IPS-11a (cell line): ENCODE data around the gene IL17REL.
A peak's percentile ranks its signal among the peaks of the same experiment; 100 is the strongest.

ENCODE experiments used
- H3K4me3 ChIP-seq: one replicate; pipeline ENCODE4 v1.5.1; 2013; ENCODE audit warnings: low read depth, low read length, control low read depth

Gene IL17REL

DNA sequence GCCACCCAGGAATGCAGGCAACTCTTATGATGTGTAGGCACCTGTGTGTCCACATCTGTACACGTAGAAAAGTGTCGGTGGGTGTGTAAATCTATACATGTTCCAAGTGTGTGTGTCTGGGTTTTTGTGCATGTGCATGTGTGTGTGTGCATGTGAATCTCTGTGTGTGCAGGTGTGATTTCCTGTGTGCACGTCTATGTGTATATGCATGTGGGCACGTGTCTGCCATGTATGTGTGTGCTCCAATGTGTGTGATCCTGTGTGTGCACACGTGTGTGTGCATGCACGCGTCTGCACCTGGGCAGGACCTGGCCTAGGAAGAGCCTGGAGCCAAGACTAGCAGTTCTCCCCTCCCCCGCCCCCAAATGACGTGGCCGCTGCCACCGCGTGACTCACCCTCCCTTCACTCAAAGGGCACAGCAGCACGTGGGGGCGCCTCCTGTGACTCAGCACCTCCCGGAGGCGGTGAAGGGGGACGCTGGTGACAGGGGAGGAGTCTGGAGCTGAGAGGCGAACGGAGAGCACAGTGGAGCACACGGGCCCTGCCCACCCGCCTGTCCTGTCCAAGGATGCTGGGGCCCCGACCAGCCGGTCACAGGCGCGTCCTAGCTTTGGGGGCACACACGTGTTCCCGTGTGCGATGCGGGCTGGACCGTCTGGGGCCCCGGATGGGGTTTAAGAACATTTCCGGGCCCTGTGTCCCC lies 41.9 kb downstream of the IL17REL start:
- peak overlapping the region; percentile 4 for H3K4me3 ChIP-seq

DNA sequence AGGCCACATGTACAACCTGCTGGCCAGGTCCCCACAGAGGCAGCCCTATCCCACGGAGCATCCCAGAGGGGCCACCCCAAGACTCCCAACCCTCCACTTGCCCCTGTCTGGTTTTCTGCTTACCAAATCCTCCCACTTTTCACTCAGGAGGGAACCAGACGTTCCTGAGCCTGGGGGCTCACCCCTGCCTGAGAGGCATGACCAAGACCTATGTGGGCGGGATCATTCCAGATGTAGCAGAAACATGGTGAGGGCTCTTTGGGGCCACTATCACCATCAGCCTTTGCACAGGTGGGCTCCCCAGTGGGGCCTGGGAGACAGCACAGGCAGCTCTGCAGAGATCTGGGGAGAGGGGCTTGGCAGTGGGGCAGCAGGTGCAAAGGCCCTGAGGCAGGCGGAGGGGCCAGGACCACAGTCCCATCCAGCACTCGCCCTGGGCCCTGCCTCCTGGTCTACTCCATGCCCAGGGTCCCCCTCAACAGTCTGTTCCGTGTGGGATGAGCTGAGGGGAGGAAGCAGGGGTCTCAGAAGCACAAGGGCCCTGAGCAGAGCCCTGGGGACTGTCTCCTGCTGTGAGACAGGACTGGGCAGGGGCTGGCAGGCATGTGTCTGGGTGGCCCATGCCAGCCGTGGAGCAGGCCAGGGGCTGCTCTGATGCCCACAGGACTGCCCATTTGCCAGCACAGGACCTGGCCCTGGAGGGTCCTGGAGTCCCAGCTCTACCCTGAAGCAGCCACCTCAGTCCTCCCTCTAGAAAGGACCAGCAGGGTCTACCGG lies 42.6 kb downstream of the IL17REL start:
- no peak overlapping the region for H3K4me3 ChIP-seq

DNA sequence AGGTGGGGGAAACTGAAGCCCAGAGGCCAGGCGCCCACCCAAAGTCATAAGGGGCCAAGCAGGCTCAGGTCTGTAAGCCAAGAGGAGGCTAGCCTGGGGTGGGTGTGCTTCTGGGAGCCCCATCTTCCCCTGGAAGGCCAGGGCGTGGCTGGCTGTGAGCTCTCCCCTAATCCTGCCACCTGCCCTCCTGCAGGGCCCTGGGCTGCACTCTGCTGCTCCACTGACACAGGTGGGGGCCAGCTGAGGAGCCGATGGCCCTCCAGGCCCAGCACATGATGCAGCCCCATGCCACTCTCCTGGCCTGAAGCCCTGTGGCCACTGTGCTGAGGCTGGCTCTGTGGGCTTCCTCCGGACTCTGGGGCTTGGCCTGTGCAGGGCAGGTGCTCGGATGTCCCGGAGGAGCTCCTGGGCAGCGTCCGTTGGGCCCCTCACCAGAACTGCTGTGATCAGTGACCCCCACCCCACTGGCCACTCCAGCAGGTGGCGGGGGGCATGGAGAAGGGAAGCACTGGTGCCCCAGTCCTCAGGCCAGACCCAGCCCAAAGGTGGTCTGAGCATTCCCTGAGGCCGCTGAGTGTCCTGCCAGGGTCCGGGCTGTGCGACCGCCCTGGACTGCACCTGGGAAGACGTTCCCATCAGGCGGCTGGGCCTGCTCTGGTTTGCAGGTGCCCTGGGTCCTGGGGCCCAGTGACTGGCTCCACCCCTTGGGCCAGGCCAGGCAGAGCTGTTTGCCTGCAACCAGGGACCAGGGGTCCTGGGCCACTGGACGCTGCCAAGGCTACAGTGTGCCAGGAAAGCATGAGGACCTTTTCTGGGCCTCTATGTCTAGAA lies 43.5 kb downstream of the IL17REL start:
- no peak overlapping the region for H3K4me3 ChIP-seq

DNA sequence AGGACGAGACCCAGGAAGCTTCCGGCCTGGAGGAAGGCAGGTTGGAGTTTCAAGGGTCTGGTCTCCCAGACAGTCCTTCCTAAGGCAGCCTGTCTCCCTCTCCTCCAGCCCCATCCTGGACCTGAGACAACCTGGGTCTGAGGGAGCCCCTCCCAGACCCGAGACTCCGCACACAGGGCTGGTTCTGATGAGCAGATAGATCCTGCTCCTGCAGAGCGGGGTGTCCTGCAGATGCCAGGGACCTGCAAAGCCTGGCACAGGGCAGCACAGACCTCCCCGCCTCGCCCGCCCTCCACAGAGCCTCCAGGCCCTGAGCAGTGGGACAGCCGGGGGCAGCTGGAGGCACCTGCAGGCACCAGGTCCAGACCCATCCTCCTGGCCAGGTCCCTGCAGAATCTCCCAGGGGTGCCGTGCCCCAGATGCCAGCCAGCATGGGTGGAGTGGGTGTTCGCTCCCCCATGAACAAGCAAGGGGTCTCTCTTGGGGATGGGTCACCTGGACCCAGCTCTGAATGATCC lies 44.2 kb downstream of the IL17REL start:
- no peak overlapping the region for H3K4me3 ChIP-seq

DNA sequence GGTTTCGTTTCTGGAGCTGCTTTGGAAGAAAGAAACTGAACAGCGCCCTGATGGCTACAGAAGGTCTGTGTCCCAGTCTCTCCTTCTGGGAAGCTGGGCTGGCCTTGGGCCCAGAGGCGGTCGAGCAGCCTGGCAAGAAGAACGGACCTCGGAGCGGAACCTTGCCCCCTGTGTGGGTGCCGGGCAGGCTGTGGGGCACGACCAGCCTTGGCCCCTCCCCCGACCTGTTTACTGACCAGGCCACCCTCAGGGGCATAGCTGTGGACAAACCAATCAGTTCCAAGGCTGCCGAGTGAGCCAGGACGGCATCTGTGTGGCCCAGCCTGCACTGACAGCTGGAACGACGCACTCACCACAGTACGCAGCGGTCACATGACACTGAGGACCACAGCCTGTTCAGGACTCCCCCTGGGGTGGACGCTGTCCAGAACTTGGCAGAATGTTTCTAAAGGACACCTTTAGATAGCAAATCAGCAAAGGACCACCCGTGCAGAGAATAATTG lies 44.8 kb downstream of the IL17REL start:
- H3K4me3 ChIP-seq = no peak overlapping the region

DNA sequence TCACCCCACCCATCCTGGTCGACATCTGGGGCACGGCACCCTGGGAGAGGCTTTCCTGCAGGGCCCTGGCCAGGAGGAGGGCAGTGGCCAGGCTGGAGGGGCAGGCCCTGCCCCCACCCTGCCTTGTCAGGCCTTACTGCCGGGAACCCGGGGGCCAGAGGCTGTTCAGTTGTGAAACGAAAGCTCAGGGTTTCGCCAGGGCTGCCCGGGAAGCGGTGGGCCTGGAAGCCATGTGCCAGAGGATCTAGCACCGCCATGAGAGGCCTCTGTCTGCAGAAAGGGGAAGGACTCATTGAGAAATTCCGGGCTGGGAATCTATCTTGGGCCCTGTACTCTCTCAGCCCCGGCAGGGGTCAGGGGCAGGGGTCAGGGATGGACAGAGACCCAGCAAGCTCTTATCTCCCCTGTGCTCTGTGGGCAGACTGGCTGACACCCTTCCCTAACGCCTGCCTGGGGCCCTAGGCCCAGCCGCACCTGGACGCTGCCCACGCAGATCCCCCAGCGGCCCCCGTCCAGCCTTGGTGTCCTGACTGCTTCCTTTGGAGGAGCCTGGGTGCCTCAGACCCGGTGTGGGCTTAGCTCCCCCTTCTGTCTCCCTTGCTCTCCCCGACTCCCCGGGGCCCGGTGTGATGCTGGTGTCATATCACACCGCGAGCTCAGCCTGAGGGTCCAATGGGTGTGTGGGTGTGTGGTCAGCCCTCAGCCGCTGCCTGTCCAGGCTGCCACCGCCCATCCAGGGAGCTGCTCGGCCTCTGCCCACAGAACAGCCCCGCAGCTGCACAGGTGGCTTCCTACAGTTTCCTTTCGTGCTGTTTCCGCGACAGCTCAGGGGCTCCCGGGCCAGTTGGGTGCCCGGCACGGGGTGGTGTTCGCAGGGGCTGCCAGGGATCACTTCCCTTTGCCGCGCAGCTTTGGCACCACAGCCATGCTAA lies 45.5 kb downstream of the IL17REL start:
- H3K4me3 ChIP-seq = no peak overlapping the region

DNA sequence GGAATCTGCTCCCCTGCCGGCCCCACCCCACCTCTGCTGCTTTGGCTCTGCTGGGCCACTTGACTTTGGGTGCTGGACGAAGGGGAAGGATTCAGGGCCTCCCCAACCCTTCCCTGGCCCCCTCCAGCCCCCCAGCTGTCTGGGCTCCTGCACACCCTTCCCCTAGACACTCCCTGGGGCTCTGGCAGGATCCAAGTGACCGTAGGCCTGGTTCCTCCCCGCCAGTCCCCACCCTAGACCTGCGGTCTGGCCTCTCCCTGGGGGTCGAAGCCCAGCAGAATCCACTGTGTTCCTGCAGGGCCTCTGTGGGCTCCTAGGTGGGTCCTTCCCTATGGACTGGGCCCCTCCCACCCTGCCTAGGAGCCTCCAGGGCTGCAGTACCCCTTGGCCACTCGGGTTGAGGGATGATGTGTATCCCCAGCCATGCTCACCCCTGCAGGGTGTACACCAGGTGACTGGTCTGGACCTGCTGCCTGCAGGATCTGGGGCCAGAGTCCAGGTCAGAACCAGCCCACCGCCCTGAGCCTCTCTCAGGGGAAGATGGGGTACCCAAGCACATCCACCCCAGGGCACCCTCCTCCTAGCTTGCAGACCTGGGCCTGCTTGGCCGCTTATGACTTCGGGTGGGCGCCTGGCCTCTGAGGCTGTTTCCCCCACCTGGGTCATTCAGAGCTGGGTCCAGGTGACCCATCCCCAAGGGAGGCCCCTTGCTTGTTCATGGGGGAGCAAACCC lies 46.4 kb downstream of the IL17REL start:
- no peak overlapping the region for H3K4me3 ChIP-seq

DNA sequence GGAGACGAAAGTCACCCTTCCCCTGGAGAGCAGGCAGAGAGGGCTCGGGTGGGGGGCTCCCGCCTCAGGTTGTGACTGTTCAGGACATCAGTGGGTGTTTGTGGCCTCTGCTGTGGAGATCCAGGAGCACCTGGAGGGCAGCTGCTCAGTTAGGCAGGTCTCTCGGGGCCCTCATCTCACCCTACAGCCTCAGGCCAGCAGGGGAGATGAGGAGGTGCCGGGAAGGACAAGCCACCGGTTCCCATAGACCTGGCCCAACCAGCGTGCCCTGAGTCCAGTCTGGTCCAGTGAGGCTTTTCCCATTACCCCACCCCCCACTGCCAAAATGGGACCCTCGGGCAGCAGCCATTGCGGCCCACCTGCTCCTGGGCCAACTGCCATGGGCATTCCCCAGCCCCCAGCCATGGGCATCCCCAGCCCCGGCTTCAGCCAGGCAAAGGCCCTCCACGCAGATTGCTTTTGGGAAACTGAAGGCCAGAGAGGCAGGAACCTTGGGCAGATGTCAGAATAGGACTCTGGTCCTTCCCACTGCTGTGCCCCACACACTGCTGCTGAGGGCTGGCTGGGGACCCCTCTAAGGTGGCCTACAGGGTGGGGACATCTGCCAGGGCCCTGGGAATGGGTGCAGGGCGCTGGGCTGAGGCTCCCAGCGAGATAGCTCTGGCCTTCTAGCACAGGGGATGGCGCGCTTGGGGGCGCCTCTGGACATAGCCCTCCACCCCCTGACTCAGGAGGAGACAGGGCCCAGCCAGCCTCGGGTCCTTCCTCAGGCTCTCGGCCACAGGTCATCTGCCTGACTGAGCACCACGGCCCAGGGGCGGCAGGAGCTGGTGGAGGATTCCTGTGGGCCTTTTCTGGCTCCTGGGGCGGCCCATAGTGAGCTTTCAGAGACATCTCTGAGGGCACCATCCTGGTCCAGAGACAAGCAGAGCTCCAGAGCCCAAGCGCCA lies 47.2 kb downstream of the IL17REL start:
- H3K4me3 ChIP-seq = no peak overlapping the region

DNA sequence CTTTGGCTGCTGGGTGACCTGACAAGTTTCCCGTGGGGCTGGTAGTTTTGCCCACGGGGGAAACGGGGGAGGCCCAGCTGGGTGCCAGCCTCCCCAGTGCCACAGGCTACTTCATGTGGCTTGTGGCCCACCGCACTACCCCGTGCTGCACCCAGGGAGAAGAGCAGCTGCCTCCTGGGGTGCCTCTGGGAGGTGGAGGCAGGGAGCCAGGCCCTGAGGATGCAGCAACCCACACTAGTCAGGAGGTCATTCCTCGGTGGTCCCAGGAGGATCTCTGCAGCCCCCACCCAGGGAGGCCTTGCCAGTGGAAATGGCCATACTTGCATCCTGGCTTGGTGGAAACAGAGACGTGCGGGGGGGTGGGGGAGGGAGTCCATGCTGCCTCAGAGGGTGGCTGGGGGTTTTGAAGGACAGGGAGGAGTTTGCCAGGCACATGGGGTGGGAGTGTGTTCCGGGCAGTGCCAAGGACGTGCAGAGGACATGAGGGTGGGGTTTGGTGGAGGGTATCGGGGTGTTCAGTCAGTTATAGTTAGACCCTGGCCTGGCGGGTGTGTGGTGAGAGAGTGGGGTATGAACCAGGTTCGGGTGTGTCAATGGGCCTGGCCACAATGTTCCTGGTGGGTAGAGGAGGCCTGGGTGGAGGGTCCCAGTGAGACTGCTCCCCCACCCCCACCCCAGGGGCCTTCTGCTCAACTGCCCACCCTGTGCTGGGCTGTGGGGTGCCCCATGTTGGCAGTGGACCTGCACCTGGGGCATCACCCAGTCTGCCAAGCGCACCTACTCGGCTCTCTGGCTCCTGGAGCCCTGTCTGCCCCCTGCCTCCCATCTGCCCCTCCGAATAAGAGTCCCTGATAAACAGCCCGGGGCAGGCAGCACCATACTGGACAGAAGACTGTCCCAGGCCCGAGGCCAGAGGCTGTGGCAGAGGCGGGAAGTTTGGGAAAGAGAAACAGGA lies 48.2 kb downstream of the IL17REL start:
- no peak overlapping the region for H3K4me3 ChIP-seq

DNA sequence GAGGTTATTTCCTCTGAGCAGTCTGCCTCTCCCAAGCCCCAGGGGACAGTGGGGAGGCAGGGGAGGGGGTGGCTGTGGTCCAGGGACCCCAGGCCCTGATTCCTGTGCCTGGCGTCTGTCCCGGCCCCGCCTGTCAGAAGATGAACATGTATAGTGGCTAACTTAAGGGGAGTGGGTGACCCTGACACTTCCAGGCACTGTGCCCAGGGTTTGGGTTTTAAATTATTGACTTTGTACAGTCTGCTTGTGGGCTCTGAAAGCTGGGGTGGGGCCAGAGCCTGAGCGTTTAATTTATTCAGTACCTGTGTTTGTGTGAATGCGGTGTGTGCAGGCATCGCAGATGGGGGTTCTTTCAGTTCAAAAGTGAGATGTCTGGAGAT lies 48.9 kb downstream of the IL17REL start:
- H3K4me3 ChIP-seq = no peak overlapping the region

DNA sequence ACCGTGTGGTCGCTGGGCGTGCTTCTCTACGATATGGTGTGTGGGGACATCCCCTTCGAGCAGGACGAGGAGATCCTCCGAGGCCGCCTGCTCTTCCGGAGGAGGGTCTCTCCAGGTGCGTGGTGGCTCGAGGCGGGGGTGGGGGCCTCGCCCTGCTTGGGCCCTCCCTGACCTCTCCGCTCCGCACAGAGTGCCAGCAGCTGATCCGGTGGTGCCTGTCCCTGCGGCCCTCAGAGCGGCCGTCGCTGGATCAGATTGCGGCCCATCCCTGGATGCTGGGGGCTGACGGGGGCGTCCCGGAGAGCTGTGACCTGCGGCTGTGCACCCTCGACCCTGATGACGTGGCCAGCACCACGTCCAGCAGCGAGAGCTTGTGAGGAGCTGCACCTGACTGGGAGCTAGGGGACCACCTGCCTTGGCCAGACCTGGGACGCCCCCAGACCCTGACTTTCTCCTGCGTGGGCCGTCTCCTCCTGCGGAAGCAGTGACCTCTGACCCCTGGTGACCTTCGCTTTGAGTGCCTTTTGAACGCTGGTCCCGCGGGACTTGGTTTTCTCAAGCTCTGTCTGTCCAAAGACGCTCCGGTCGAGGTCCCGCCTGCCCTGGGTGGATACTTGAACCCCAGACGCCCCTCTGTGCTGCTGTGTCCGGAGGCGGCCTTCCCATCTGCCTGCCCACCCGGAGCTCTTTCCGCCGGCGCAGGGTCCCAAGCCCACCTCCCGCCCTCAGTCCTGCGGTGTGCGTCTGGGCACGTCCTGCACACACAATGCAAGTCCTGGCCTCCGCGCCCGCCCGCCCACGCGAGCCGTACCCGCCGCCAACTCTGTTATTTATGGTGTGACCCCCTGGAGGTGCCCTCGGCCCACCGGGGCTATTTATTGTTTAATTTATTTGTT lies 49.6 kb downstream of the IL17REL start:
- no peak overlapping the region for H3K4me3 ChIP-seq

DNA sequence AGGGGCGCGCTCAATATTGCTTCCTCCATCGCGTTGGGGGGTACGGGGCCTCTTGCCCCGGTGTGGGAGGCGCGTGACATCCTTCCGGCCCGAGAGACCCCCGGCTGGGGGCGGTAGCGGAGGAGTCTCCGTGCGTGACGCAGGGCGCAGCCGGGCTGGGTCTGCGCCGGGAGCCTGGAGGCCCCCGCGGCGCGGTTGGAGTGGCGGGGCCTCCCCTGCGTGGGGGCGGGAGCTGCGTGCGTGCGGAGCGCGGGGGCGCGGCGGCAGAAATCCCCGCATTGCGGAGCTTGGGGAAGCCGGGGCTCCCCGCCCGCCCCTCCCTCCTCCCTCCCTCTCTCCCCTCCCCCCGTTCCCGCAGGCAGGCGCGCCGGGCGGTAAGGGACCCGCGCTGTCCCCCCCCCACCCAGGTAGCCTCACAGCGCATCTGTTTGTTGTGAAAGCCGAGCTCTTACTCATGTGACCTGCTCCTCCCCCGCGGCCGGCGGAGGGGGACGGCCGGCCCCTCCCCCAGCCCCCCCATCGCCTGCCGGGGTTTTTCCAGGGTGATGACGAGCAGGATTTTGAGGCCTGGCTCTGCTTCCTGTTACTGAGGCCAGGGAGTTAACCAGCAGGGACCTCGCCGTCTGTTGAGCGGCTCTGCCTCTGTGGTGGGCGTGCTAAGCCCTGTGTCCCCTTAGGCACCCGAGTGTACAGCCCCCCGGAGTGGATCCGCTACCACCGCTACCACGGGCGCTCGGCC lies 50.4 kb downstream of the IL17REL start:
- peak overlapping the region; percentile 72 for H3K4me3 ChIP-seq

DNA sequence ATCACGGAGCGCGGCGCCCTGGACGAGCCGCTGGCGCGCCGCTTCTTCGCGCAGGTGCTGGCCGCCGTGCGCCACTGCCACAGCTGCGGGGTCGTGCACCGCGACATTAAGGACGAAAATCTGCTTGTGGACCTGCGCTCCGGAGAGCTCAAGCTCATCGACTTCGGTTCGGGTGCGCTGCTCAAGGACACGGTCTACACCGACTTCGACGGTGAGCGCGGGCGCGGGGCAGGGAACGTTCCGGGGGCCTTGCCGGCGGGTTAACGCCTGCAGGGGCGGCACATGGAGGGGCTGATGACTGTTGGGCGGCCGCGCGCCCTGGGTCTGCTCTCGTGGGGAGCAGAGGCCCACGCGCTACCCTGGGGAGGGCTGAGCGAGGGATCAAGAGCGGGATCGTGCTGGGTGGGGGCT lies 51.0 kb downstream of the IL17REL start:
- peak overlapping the region; percentile 72 for H3K4me3 ChIP-seq

DNA sequence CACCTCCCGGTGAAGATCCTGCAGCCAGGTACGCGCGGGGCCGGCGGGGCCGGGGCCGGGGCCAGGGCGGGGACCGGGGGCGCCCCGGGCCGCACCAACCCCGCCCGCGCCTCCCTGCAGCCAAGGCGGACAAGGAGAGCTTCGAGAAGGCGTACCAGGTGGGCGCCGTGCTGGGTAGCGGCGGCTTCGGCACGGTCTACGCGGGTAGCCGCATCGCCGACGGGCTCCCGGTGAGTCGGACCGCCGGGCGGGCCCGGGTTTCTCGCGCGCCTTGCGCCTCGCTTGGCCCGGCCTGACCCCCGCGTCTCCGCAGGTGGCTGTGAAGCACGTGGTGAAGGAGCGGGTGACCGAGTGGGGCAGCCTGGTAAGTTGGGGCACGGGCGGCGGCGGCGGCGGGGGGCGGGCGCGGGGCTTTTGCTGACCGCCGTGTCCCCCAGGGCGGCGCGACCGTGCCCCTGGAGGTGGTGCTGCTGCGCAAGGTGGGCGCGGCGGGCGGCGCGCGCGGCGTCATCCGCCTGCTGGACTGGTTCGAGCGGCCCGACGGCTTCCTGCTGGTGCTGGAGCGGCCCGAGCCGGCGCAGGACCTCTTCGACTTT lies 51.5 kb downstream of the IL17REL start:
- peak overlapping the region; percentile 72 for H3K4me3 ChIP-seq
